ENCODE results near the gene DPYSL4.

DPYSL4 gene

GRCh38 chr10:132225073-132225848 lies 38.5 kb downstream of the DPYSL4 start:
- DNase-seq (ENCODE audit: extremely low read depth in 1 of 2, low read depth in 1 of 2): no peak

GRCh38 chr10:132225849-132226205 lies 39.1 kb downstream of the DPYSL4 start:
- no peak for DNase-seq (ENCODE audit: extremely low read depth in 1 of 2, low read depth in 1 of 2)

- no peak for DNase-seq (ENCODE audit: extremely low read depth in 1 of 2, low read depth in 1 of 2)
Observed at GRCh38 chr10:132226586-132227405, 40.0 kb downstream of the DPYSL4 start.

DNA sequence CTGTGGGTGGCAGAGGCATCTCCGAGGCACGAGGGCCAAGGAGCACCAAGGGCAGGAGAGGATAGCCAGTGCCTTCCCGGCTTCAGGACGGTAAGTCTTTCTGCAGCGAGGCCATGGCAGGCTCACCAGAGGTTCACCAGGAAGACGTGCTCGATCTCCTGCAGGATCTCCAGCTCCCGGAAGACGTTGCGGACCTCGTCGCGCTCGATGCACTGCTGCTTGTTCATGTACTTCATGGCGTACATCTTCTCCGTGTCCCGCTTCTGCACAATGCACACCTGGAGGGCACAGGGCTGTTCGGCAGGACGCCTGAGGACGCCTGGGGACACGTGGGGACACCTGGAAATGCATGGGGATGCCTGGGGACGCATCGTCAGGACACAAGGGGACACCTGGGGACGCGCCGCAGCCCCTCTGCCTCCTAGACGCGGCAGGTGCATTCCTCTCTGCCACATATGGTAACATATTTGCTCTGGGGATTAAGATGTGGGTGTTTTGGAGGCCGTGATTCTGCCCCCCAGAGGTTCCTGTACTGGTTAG lies 41.2 kb downstream of the DPYSL4 start:
- DNase-seq (ENCODE audit: extremely low read depth in 1 of 2, low read depth in 1 of 2): no peak

DNA sequence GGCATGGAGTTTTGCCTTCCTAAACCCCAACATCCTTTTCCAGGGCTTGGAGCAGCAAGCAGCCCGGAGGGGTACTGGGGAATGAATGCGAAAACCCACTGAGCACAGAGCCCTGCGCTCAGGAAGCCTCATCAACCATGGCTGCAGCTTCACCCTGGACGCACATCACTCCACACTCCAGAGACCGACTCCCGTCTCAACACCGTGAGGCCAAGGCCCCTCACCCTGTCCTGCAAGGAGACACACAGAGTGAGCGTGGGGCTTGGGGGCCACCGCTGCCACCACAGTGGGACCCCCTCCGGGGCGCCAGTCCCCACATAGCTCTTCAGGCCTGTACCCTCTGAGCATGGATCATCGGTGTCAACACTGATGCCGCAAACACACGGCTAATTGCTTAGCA lies 41.9 kb downstream of the DPYSL4 start:
- DNase-seq (ENCODE audit: extremely low read depth in 1 of 2, low read depth in 1 of 2): no peak

DNA sequence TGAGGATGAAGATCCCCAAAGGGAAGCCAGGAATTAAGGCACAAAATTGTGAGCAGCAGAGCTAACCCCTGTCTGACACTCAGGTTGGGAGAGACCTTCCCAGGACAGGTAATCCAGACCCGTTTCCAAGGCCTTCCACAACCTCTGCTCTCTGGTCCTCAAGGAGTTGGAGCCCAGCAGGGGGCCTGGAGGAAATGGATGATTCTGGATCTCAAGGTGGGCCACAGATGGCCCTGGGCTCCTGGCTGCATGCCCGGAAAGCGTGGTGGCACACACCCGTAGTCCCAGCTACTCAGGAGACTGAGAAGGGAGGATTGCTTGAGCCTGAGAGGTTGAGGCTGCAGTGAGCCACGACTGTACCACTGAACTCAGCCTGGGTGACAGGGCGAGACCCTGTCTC lies 42.3 kb downstream of the DPYSL4 start:
- DNase-seq (ENCODE audit: extremely low read depth in 1 of 2, low read depth in 1 of 2): no peak

DNA sequence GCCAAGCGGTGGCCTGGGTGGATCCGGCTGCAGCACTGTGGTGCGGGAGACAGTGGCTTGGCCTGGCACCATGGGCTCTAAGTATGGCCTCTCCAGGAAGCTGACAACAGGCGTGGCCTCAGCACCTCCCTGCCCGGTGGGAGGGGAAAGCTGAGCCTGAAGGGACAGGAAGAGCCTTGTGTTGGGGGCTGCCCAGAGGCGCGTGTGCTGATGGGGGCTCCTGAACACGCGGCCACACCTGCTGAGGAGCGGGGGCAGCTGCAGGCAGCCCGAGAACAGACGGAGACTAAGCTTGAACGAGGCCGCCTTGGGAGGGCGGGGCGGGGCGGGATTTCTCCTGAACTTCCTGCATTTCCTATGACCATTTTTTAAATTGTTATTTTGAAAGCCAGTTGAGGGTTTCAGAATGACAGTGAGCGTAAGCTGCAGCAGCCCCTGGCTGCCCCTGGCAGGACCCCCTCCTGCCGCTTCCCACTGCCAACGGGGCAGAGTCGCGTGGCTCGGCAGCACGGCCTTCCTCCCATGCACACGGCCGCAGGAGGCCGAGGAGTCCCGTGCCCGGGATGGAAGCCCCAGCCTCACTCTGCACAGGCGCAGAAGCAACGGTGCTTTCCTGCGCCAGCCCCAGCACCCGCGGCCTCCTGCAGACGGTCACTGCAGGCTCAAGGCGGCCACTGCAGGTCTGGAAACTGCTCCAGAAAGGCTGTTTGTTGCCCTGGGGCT lies 43.2 kb downstream of the DPYSL4 start:
- peak in 1 of 2 donors; percentile 34 for DNase-seq (ENCODE audit: extremely low read depth in 1 of 2, low read depth in 1 of 2)

- no peak for DNase-seq (ENCODE audit: extremely low read depth in 1 of 2, low read depth in 1 of 2)
Observed at GRCh38 chr10:132230557-132231210, 43.9 kb downstream of the DPYSL4 start.

DNA sequence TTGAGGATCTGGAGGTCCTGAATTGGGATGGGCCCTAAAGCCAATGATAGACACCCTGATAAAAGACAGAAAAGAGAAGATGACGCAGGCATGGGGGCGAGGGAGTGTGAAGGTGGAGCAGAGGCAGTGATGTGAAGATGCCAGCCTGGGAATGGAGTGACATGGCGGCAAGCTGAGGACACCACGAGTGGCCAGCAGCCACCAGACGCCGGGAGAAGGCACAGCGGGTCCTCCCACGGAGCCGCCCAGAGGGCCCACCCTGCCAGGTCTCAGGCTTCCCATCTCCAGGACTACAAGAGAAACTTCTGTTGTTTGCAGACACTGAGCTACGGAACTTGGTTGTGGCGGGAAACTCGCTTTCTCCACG lies 44.9 kb downstream of the DPYSL4 start:
- DNase-seq (ENCODE audit: extremely low read depth in 1 of 2, low read depth in 1 of 2): no peak

DNA sequence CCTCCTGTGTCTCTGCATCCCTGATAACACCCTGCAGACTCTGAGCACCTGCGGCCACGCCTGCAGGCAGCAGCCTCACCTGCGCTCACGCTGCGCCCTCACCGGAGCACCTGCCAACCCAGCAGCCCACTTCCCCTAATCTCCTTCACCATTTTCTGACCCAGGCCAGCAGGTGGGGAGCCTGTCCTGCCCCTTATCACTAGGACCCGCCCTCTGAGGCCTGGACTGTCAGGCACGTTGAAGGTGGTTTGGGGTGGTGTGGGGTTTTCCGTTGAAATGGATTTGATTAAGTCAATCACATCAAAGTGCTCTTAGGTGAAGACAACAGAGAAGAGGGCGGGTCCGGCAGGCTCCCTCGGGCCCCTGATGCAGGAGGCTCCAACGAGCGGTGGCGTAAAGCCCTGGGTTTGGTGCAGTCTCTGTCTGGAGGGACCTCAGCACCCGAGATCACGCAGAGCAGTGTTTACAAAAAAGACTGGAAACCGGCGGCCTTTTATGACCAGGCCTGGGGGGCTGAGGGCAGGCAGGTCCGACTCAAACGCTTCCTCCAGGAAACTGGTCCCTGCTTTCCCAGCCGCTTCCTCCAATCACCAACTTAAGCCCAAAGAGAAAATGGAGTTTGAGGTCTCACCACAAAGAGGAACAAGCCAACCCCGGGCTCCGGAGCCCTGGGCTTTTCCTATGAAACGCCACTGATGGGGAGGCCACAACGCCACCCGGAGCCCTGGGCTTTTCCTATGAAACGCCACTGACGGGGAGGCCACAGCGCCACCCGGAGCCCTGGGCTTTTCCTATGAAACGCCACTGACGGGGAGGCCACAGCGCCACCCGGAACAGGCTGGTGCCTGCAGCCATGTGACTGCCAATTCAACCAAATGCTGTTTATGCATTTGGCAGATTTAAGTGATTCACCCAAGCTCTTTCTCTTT lies 45.5 kb downstream of the DPYSL4 start:
- peak in 1 of 2 donors; percentile 14 for DNase-seq (ENCODE audit: extremely low read depth in 1 of 2, low read depth in 1 of 2)

DNA sequence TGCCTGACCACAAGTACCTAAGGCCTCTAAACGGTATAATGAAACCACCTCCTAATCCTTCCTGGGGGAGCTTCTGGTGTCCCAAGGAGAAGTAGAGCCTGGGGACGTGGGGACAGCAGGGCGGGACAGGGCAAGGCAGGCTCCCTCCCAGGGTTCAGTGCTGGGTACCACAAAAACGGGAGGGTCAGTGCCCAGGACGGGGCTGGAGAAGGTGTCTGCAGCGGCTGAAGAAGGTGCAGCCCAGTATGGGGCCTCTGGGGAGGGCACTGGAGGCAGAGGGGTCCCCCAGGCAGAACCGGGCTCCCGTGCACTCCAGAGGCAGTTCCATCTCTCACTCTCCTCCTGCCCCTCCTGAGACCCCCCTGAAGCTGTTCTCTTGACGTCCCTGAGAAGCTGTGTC lies 46.2 kb downstream of the DPYSL4 start:
- no peak for DNase-seq (ENCODE audit: extremely low read depth in 1 of 2, low read depth in 1 of 2)

DNA sequence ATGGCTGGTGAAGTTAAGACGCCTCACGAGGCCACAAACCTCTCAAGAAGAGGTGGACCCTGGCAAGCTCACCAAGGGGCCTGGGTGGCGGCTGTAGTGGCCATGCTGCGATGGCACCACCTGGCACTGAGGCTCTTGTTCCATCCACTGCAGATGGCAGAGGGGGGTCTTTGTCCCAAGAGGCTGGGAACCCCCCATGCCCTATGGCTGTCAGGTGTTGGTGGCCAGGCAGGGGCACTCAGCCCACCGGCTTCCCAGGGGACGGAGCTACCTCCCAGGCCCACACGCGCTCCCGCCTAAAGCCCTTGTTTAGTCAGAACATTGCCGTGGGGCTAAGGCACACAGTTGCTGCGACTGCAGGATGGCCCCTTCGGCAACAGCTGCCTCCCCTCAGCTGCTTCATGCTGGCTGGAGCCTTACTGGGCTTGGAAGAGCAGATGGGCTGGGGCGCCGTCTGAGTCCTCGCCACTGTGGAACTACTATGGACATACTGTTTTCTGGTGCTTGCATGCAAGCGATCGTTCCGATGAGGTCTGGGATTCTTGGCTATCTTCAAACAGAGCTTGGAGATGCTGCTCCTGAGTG lies 46.8 kb downstream of the DPYSL4 start:
- no peak for DNase-seq (ENCODE audit: extremely low read depth in 1 of 2, low read depth in 1 of 2)

DNA sequence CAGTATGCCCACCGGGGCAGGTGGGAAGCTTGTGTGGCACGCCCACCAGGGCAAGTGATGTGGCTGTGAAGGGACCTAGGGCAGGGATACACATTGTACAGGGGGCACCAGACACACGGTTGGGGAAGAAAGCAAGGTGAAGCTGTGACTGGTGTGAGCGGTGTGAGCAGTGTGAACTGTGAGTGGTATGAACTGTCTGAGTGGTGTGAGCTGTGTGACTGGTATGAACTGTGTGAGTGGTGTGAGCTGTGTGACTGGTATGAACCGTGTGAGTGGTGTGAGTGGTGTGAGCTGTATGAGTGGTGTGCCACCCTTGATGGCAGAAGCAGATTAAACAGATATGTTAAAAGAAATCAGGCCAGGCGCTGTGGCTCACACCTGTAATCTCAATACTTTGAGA lies 48.1 kb downstream of the DPYSL4 start:
- no peak for DNase-seq (ENCODE audit: extremely low read depth in 1 of 2, low read depth in 1 of 2)

GRCh38 chr10:132236161-132236560 lies 49.4 kb downstream of the DPYSL4 start:
- no peak for DNase-seq (ENCODE audit: extremely low read depth in 1 of 2, low read depth in 1 of 2)

- no peak for DNase-seq (ENCODE audit: extremely low read depth in 1 of 2, low read depth in 1 of 2)
Observed at GRCh38 chr10:132236881-132237280, 50.1 kb downstream of the DPYSL4 start.

- DNase-seq (ENCODE audit: extremely low read depth in 1 of 2, low read depth in 1 of 2): no peak
Observed at GRCh38 chr10:132237396-132237795, 50.6 kb downstream of the DPYSL4 start.

- no peak for DNase-seq (ENCODE audit: extremely low read depth in 1 of 2, low read depth in 1 of 2)
Observed at GRCh38 chr10:132237871-132238270, 51.1 kb downstream of the DPYSL4 start.

DNA sequence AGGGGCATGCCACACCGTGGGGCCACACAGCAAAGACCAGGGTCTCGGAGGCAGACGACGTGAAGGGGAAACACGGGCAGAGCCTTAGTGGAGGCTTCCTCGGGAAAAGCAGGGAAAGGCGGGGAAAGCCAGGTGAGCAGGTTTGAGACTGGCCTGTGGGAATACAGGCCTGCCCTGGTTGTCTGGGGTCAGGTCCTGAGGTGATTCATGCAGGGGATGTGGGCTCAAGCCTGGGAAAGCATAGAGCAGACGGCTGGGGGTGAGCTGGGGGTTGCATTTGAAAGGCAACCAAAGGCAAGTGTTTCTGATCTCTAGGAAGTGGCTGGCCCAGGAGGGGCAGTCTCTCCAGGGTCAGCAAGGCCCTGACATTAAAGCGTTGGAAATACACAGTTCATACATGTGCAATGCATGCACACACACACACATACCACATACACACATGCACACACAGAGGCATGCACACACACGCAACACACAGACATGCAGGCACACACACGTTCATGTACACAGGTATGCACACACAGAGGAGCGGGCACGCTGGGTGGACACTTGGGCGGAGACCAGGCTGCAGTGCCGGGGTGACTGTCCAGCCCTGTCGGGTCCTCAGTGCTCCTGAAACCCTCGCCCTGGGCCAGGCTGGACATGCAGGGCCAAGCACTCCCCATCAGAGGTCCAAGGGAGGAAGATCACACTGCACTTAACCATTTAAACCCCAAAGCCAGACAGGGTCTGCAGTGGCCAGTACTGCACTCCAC lies 51.8 kb downstream of the DPYSL4 start:
- DNase-seq (ENCODE audit: extremely low read depth in 1 of 2, low read depth in 1 of 2): no peak

Data from stimulated activated CD8-positive, alpha-beta memory T cell treated with anti-CD3 and anti-CD28 coated beads, Interleukin-7, amount 100 ng/mL, for 48 hours (primary cell).